GM18858 (cell line): Measurements from ENCODE around the gene HPCAL1.

ENCODE experiments used
- ATAC-seq: cut with Tn5 transposase; IDR thresholded peaks from one replicate; pipeline ENCODE4 v1.9.1; 2021; ENCODE audit not compliant: unreplicated experiment

Gene HPCAL1

DNA sequence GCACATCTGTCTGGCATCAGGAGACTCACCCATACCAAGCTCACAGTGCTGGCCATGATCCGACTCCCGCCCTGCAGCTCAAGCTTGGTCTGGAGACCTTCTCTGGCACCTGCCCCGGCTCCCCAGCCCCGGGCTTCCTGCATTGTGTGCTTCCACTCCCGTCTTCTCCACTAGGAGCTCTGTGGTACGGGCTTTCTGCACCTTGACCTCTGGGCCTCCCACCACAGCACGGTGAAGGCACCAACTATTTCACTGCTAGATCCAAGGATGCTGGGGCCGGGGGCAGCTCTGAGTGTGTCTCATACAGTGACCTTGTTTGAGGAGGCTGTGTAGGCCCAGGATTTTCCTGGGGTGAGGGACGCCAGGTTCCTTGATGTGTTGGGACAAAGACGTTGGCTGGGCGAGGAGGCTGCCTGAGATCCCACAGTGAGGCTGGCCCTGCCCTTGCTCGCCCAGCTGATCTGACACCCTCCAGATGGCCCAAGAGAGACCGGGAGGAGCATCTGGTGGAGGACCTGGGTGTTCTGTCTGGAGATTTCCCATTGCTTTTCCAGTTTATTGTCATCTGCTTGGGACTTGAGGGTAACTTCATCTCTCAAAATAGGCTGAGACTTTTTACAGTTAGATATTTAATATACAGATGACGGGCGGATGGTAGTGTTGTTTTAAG lies 64.0 kb downstream of the HPCAL1 start:
- no peak for ATAC-seq

DNA sequence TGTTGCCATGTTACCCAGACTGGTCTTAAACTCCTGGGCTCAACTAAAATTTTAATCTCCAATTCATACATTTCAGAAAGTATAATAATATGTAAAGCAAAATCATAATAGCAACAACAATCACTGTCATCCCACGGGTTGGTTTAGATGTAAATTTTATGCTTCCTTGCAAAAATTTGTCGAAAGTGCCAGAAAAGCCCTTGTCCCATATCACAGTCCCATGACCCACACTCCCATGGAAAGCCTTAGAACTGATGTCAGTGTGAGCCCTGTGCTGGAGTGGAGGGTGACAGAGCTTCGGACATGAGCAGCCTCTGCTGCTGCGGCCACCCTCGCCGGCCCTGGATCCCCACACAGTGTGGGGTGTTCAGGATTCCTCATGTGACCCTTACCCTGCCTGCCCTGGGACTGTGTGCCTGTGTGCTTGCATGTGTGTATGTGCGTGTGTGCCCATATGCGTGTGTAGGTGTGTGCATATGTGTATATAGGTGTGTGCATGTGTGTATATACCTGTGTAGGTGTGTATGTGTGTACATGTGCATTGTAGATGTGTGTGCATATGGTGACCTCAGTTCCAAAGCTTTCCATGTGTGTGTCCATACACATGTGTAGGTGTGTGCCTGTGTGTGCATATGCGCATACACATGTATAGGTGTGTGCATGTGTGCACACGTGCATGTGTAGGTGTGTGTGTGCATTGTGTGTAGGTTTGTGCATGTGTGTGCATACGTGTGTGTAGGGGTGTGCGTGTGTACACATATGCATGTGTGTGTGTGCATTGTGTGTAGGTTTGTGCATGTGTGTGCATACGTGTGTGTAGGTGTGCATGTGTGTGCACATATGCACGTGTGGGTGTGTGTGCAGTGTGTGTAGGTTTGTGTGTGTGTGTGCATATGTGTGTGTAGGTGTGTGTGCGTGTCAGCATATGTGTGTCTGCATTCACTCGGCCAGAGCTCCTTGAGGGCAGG lies 65.1 kb downstream of the HPCAL1 start:
- ATAC-seq = no peak

DNA sequence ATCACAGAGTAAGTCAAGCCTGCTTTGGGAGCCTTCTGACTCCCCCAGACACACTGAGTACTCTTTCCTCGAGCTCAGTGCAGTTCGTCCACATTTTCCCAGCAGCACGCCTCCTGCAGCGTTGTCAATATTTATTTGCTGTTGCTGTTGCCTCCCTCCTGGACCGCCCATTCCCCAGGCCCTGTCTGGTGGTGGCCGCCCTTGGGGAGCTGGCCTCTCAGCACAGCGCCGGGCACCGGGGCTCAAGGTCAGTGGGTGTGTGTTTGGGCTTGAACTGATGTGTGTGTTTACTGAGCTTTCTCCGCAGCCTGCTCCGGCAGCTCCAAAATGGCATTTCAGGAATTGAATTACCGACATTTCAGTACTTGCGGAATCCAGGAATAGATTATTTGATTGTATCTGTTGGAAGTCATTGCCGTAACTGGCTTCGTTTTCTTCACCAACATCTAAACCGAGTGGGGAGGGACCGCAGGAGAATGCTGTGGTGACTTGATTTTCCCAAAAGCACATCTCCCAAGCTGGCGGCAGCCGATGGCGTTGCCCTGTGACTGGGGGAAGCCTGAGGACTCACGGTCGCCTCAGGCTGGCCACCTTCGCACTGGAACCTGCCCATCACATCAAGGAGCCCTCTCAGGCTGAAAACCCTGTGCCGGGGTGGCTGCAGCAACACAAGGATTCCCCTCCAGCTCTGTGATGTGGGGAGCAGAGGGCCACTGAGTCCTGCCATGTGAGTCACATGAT lies 66.0 kb downstream of the HPCAL1 start:
- no peak for ATAC-seq

DNA sequence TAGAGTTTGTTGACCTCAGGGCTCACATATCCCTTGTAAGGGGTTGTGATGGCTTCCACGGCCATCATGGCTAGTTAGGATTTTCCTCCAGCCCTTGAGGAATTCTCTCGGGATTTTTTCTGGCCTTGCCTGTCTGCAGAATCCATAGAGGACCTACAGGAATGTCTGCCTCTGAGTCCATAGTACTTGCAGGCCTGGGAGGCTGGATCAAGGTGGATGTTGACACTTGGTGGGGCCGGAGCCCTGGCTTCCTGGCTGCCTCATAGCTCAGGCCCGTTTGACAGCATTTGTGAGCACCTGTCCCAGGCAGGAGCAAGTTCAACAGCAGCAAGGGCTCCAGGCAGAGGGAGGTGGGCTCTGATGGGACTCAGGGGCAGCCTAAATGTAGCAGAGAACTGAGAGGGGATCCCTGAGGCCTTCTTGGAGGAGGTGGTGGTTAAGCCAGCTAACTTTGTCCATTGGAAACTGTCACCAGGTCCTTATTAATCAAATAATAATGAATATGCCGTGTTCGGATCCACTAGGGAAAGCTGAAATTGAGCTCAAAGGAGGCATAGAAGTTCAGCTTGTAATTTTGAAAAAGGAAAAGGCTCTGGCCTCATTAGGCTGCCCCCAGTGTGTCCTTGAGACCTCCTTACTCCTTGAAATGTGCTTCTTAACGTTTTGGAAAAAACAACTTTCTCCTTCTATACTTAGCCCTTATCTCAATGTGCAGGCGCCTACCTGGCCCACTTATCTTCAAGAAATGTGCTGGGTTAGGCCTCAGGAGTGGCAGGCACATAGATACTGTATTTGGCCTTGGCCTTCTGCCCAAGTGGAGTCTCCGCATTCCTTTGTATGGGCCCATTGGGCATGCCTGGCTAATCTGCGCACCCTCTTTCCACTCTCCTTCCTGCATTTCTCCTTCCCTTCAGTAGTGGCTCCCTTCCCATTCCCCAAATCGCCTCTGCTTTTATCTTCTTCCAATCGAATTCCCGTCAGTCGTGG lies 66.9 kb downstream of the HPCAL1 start:
- no peak for ATAC-seq

DNA sequence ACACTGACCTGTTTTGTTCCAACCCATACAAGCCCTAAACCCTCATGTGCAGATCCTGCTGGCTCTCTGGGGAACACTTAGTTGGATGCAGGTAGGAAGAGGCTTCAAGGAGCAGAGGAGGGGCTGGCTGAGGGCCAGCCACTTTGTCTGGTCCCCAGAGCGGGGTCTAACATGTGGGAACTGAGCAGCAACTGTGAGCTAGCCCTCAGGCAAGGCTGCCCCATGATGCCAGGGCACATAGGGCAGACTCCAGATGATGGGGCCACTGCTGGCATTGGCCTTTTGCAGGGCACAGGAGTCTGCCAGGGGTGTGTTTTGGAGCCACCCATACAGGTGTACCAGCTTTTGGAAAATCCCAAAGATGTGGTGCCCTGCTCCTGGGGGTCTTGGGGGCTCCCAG lies 67.7 kb downstream of the HPCAL1 start:
- ATAC-seq = no peak

DNA sequence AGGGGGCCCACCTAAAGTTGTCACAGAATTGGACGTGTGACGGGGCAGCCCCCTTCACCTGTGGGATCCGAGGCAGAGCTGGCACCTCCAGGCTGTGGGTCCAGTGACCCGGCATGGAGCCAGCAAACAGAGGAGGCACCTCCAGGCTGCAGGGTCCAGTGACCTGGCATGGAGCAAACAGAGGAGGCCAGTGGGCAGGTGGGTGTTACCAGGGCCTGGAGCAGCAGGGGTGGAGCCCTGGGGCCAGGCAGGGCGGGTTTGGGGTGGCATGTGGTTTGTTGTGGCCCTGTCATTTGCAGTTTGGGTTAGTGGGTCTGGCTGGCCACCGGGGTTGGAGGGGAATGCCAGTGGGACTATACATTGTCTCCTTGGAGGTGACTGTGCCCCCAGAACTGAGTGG lies 68.2 kb downstream of the HPCAL1 start:
- no peak for ATAC-seq

DNA sequence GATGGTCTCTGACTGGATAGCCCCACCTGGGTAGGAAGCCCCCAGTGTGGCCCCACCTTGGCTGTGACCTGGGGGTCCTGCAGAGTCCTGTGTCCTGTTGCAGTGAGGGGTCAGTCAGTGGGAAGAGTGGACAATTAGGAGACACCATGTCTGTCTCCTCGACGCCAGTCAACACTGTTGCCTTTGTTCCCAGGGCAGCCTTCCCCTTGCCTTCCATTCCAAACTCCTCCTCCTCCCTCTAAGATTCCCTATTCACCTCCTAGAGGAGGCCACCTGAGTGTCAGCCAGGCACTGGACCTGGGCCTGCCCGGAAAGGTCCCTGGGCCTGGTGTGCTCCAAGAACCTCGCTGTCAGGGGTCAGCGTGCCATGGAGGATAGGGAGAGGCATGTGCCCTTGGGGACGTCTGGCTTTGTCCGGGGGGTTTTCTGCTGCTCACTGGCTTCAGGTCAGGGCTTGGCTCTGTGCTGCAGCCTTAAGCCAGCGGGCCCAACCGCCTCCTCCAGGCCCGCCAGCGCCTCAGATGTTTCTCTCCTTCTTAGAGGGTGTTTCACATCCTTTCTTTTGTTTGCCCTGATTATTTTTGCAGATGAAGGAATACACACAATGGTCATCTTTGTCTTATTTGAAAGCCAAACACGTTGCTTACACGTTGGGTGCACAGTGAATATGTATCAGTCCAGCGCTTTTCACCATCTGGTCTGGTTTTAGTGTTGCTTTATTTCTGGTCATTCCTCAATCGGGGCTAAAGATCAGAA lies 68.9 kb downstream of the HPCAL1 start:
- no peak for ATAC-seq

DNA sequence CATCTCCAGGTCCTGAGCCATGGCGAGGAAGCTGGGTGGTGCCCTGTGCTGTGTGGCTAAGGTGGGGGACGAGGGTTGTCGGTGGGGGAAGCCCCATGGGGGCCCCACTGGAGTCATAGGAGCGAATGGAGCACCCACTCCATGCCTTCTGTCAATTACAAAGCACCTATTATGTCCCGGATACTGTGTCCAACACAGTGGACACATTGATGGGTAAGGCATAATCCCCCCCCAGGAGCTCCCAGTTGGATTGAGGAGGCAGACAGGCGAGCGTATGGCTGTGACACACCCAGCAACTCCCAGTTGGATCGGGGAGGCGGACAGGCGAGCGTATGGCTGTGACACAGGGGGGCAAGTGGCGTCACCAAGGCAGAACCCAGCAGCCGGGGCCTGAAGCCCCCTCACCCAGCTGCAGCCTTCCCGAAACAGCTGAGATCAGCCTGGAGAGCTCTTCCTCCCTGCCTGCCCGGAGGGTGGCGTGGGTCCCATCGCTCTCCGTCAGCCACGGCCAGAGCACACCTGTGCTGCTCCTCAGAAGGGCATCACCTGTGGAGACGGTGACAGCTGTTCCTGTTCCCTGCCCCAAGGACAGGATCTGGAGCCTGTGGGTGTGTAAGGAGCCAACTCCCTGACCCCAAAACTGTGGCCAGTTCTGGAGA lies 69.6 kb downstream of the HPCAL1 start:
- ATAC-seq = no peak

DNA sequence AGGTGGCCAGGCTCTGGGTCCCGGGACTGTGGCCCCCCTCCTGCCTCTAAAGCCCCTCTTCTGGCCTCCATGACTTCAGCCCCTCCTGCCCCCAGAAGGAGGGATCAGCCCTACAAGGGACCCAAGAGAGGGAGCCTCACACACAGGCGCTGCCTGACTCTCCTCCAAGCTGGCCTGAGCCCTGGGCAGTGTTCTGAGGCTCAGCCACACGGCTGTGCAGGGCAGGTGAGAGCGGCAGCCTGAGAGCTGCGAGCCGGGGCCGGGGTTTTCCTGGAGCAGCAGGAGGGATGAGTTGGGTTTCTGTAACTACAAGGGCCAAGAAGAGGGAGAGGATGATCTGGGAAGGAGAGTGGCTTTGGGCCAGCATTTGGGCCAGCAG lies 70.1 kb downstream of the HPCAL1 start:
- no peak for ATAC-seq

DNA sequence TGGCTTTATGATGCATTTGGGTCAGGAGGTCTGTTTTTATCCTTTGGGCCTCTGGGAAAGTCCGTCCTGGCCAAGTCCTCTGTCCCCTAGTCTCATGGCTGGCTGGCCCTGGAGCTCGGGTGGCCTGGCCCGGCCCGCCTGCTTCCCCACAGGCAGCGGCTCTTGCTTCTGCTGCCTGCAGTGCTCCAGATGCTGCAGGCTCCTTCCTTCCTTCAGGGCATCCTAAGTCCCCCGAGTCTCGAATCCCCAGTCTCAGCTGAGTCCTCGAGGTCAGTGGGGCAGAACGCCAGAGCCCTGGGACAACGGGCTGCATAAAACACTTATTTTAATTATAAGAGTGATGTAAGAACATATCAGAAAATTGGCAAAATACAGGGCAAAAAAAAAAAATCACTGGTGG lies 71.2 kb downstream of the HPCAL1 start:
- no peak for ATAC-seq

DNA sequence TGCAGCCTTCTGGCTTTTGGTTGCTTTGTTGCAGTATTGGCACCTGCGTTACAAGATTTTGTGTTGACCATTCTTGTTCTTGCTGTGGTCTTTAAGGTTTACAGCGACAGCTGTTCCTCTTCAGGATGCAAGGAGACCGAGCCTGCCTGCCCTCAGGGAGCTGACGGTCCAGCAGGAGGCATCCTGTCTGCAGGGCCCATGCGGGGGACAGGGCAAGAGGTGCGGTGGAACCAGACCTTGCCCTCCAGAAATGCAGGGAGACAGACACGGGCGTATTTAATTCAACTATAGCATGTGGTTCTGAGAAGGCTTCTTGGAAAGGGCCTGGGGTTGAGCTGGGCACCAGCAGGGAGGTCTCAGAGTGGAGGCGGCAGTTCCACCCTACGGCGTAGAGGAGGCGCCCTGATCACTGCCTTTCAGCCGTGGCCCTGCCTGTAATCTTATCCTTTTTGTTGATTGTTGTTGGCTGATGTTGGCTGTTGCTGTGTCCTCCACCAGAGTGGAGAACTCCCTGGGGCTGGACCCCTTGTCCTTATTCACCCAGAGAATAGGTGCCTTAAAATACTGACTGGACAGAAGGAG lies 71.7 kb downstream of the HPCAL1 start:
- ATAC-seq = no peak

DNA sequence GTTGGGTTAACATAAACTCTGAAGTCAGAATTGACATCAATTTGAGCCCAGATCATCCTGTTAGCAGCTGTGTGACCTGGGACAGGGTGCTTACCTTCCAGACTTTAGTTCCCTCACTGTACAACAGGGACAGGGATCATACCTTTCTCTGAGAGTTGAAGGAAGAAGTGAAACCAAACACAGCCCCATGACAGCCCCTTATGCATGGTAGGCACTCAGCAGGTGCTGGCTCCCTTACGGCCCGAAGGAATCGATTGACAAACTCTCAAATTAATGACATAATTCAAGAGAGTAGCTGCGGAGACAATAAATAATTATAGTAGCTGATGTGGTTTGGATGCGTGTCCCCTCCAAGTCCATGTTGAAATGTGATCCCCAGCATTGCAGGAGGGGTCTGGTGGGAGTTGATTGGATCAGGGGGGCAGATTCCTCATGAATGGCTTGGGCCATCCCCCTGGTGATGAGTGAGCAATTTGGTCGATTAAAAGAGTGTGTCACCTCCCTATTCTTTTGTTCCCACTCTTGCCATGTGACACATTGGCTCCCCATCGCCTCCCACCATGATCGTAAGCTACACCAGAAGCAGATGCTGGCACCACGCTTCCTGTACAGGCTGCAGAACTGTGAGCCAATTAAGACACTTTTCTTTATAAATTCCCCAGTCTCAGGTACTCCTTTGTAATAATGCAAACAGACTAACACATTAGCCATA lies 73.0 kb downstream of the HPCAL1 start:
- peak; percentile 49 for ATAC-seq

DNA sequence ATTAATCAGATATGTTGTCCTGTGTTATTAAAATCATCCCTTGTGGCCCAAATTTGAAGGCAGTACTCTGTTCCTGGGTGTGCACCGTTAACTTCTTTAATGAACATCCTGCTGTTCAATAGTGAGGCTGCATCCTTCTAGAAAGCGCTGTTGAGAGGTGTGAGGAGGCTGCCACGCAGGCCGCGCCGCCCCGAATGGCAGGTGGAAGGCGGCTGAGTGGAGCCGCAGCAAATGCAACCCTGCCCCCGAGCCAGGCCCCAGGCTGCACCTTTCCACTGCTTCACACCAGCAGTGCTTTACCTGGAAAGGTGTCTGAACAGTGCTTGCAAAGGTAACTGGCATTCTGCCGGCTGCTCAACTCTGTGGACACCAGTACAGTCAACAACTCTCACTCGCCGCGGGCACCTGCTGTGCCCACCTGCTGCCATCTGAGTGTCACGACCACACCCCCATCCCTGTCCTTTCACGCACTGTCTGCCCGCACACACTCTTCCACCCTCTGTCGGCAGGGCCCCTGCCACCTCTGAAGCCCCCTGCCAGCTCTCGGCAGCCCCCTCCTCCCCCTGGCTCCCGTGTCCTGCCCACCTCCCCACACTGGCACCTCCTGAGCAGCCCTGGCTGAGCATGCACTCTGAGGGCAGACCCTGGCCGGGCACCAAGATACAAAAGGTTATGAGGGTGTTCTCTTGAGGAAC lies 74.5 kb downstream of the HPCAL1 start:
- ATAC-seq = no peak

DNA sequence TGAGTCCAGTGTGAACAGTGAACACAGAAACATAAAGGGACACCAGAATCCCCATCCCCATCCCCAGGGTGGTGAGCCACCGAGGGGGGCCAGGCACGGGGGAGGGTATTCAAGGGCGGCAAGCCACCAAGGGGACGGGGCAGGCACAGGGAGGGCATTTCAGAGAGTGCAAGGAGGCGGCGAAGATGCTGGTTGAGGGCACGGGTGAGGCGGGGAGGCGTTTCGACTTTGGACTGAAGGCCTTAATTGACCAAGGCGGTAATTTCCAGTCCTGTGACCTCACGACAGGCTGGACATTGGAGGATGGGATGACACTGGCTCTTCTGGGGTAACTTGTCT lies 75.0 kb downstream of the HPCAL1 start:
- no peak for ATAC-seq

DNA sequence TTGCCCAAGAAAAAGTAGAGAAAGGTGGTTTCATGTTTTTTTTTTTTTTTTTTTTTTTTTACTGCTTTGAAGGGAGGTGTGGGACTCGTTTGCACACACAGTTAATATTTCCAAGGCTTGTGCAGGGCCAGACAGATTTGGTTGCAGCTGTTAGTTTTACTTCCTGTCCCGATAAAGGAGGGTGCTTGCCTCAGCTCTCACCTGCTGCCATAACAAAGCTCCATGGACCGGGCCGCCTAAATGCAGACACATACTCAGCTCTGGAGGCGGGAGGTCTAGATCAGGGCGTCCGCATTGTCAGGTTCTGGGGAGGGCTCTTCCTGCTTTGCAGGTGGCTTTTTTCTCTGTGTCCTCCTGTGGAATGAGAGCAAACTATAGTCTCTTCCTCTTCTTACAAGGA lies 75.5 kb downstream of the HPCAL1 start:
- peak; percentile 68 for ATAC-seq

DNA sequence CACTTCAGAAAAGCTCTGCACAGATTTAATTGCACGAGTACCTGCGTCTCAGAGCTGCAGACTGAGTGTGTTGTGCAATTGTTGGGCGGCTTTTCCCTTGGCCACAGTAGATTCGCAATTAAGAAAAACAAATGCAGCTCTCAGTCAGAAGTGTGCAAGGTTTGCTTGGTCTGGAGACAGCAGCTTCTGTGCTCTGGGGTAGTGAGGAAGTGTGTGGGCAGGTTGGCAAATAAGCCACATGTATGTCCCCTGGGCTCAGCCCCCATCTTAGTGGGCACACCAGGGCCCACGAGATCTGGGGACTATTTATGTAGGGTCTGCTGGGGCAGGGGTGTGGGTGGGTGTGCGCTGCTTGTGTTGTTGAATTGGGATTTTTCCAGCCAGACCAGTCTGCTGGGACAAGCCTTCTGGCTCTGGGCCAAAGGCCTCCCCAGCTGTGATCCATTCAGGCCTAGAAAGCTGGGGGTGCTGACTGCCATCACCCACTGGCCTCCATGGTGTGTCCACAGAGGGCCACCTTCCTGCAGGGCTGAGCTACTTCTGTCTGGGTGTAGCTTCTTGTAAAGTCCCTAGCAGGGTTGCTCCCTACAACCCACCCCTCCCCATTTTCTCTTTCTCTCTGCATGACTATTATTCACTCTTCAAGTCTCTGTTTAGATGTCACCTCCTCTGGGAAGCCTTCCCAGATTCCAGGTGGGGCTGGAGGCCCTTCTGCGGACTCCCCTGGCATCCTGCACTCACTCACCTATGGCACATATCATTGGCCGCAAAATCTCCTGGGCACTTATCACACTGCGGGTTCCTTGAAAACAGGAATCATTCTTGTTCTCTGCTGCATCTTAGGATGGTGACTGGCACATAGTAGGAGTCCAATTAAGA lies 77.6 kb downstream of the HPCAL1 start:
- no peak for ATAC-seq

DNA sequence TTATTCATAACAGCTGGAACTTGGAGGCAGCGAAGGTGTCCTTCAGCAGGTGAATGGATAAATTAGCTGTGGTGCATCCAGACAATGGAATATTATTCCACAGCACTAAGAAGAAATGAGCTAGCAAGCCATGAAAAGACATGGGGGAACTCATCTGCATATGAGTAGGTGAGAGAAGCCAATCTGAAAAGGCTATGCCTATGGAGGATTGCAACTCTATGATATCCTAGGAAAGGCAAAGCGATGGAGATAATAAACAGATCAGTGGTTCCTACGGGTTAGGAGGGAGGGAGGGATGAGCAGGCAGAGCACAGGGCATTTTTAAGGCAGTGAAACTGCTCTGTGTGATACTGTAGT lies 79.3 kb downstream of the HPCAL1 start:
- ATAC-seq = no peak
